GM19438 (cell line): ENCODE results near the gene FCSK.

ENCODE experiments used
- ATAC-seq: cut with Tn5 transposase; IDR thresholded peaks from one replicate; pipeline ENCODE4 v1.9.1; 2021; ENCODE audit warnings: low read depth; ENCODE audit not compliant: unreplicated experiment

FCSK gene

DNA sequence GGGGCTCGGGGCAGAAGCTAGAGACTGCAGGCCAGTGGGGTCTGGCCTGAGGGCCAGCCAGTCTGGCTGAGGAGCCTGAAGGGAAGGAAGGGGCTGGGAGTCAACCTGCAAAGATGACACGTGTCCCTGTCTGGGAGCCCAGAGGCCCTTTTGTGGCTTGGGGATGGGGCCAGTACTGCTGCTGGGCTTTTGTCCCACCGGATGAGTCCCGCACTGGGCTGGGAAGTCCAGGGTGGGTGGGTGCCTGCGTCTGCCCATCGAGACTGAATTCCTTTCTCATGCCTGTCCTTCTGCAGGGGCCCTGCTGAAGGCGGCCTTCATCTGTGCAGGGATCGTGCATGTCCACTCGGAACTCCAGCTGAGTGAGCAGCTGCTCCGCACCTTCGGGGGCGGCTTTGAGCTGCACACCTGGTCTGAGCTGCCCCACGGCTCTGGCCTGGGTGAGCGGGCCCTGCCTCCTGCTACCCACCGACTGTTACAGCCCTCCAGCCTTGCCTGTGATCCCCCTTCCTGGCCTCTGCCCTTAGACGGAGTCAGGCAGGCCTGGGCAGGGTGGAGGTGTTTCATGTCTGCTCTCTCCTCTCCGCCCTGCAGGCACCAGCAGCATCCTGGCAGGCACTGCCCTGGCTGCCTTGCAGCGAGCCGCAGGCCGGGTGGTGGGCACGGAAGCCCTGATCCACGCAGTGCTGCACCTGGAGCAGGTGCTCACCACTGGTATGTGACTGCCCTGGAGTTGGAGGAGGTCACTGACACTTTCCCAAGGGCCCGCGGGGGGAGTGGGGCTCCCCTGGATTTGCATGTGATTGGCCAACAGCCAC is 20.9 kb downstream of the FCSK start:
- ATAC-seq = no peak

- ATAC-seq = peak; percentile 84
Observed at GRCh38 chr16:70476272-70477020, 22.1 kb downstream of the FCSK start.

- ATAC-seq = no peak
Observed at GRCh38 chr16:70478169-70478568, 23.8 kb downstream of the FCSK start.

GRCh38 chr16:70478912-70479341 is 24.5 kb downstream of the FCSK start:
- no peak for ATAC-seq

- no peak for ATAC-seq
Observed at GRCh38 chr16:70480127-70481105, 26.0 kb downstream of the FCSK start.

DNA sequence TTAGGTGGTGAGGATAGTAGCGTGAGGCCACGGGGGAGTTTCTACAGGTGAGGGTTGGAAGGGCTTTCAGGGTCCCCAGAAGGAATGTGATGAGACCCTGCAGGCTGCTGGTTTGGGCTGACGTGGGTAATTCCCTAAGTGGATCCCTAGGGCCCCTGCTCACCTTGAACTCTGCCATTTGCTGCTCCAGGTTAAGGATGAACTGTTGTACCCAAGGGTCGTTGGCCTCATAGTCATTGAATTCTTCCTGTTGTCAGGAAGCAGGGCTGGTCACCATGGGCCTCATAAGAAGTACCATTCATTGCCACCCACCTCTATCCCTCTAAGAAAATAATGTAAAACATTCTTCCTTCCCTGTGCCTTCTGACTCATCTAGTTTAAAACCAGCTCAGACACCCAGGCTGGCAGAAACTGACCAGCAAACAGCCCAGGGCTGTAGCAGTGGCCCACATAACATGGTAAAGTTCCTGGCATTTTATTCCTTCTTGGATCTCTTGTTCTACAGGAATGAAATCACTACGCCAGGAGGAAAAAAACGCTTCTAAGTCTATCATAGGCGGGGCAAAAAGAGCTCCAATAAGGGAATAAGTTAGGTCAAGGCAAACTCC is 27.6 kb downstream of the FCSK start:
- ATAC-seq = no peak

- ATAC-seq = no peak
Observed at GRCh38 chr16:70482624-70483023, 28.2 kb downstream of the FCSK start.

GRCh38 chr16:70483426-70483825 is 29.0 kb downstream of the FCSK start:
- peak; percentile 83 for ATAC-seq

GRCh38 chr16:70484867-70485266 is 30.5 kb downstream of the FCSK start:
- no peak for ATAC-seq

DNA sequence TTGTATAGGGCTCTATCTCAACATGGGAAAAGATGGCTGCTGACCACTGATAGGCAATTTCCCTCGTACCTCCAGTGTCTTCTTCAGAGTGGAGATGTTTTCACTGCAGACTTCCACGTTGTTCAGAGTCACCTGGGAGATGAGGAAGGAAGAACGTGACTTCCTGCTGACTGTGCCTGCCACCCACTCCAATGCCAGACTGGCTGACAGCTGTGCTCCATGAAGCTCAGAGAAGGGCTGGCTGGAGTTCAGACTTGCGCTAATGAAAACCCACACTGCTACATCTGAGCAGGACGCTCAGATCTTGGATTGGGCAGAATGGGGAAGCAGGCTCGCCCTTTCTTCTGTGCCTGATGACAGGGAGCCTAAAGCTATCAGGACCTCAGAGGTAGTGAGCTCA is 35.9 kb downstream of the FCSK start:
- ATAC-seq = no peak

- ATAC-seq = no peak
Observed at GRCh38 chr16:70493802-70494201, 39.4 kb downstream of the FCSK start.

DNA sequence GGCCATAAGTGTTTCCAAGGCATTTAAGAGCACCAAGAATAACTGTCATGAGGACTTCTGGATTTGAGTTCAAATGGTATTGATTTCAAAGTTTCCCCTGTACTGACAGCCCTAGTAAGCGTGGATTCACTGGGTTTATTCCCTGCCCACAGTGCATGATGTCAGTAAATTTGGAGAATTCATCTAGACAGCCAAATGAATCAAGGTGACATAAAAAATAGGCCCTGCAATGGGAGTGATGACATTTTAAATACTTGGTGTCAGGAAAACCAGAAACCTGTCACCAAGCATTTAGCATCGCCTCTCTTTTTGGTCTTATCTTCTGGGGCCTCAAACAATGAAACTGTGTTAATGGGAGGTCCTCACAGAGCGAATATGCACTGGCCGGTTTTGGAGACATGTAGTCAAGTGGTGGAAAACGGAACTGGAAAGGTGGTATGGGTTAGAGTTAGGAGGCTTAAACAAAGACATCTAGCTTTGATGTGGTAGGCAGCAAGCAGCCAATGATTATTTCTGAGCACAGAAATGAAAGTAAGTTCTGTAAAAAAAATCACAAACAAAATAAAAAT is 39.9 kb downstream of the FCSK start:
- ATAC-seq = no peak

GRCh38 chr16:70494777-70495176 is 40.4 kb downstream of the FCSK start:
- no peak for ATAC-seq

- ATAC-seq = no peak
Observed at GRCh38 chr16:70495425-70496182, 41.2 kb downstream of the FCSK start.

GRCh38 chr16:70496513-70496912 is 42.1 kb downstream of the FCSK start:
- no peak for ATAC-seq

DNA sequence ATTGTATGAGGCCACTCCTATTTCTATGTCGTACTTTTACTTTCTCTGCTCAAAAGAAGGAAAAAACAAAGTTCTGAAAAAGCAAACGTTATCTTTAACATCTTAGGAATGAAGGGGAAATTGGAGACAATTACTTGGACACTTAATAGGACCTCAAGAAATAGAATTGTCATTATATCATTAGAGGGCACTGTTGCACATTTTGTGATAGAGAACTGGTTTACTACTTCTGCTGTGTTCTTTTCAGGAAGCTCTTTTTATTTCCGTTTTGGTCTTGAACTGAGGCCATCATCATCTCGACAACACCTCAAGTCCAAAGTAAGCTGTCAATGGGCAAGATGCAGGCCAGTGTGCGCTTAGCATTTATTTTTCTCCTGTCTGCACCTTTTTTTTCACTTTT is 54.4 kb downstream of the FCSK start:
- no peak for ATAC-seq

GRCh38 chr16:70510216-70510615 is 55.8 kb downstream of the FCSK start:
- ATAC-seq = no peak

DNA sequence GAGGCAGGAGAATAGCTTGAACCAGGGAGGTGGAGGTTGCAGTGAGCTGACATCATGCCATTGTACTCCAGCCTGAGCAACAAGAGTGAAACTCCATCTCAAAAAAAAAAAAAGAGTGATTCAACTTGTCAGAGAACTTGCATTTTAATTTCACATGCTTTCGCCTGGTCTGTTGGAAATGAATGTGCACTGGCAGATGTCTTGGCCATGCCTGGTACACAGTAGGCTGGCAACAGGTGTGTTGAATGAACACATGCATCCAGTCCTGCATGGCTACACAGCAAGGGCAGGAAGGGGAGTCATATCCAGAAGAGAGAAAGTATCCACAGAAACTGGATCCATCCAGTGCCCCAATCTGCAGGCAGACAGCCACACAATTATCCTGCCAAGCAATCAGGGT is 57.4 kb downstream of the FCSK start:
- ATAC-seq = no peak

DNA sequence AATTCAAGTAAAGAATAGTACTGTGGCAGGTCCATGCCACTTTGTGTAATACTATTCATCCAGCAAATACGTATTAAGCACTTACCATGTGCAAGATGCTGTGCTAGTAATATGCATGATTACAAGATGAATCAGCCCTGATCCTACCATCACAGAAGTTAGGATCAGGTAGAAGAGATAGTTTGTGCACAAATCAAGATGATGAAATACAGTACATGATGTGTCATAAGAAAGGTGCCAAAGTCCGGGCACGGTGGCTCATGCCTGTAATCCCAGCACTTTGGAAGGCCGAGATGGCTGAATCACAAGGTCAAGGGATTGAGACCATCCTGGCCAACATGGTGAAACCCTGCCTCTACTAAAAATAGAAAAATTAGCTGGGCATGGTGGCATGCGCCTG is 58.1 kb downstream of the FCSK start:
- ATAC-seq = no peak
